ENCODE results near the gene CNOT1. TPM values are rescaled to one million over a fixed set of nuclear protein-coding genes. Genes with fewer than 3 reads are reported as not detected.

The CNOT1 gene
- total and polyA plus RNA-seq, 2 of the 4 experiments (the other 2 are of a cell fraction) = 85.5 to 357 TPM

DNA sequence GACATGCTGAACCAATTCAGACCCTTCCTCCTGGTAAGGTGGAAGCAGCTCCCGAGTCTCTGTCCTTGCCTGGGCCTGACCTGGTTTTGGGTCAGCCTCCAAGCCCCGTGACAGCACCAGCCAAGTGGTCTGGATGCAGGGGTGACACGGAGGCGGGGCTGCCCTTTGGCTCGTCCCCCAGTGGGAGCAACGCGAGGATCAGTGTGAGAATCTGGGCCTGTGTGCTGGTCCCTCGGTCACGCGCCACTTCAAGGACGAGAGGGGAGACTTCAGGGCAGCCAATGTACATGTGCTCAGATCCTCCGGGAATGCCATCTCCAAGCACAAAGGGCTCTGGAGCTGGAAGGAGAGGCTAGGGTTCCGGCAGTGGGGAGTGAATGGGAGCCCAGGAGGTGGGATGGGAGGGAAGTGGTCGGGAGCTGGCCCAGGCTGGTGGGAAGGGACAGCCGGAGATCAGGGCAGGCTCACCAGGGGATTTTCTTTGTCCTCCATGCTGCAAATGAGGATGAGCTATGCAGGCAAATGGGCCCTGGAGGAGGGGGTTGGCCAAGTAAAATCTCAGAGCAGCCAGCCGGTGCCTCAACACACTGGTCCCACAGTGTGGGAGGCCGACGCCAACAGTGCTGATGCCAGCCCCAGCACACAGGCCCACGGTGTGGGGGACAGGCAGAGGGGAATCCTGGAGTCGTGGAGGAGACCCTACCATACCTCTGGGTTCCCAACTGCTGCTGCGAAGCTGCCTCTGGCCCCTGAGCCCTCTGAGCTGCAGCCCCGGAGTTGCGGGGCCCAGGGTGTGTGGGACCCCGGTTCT is 133.9 kb downstream of the CNOT1 start (continued):
- TF ChIP-seq, protein P1, sequence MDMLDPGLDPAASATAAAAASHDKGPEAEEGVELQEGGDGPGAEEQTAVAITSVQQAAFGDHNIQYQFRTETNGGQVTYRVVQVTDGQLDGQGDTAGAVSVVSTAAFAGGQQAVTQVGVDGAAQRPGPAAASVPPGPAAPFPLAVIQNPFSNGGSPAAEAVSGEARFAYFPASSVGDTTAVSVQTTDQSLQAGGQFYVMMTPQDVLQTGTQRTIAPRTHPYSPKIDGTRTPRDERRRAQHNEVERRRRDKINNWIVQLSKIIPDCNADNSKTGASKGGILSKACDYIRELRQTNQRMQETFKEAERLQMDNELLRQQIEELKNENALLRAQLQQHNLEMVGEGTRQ (IDR thresholded peaks at IDR 0.05; ENCODE audit: low read depth, low read length) = no peak
- no peak for TF ChIP-seq BHLHE40 (IDR thresholded peaks at IDR 0.05; ENCODE audit: low read depth, low read length)
- TF ChIP-seq RFX5 (IDR thresholded peaks at IDR 0.05; ENCODE audit: low read depth, low read length) = no peak

All from IMR-90 (cell line).